ENCODE data around the gene TLR10.

The TLR10 gene

GRCh38 chr4:38723114-38723513 lies 59.7 kb downstream of the TLR10 start:
- no peak for DNase-seq

Data from HCEC 1CT (cell line).